Progenitor cell of endocrine pancreas (in vitro differentiated cells): ENCODE results near the gene OR2L3. TPM values are rescaled to one million over a fixed set of nuclear protein-coding genes. Genes with fewer than 3 reads are reported as not detected.

Experiments
- DNase-seq: peaks from one replicate; pipeline ENCODE4 v3.0.0; 2021; ENCODE audit warnings: low spot score; ENCODE audit not compliant: unreplicated experiment
- H3K27ac Mint-ChIP-seq: 2 replicates; pipeline ENCODE4 v1.8.0; 2021; ENCODE audit warnings: mild to moderate bottlenecking, moderate library complexity, mixed read lengths
- H3K27me3 Mint-ChIP-seq: 2 replicates; pipeline ENCODE4 v1.8.0; 2021; ENCODE audit warnings: mixed read lengths
- H3K36me3 Mint-ChIP-seq: 2 replicates; pipeline ENCODE4 v1.8.0; 2022; ENCODE audit warnings: mixed read lengths; ENCODE audit not compliant: insufficient read depth
- H3K4me1 Mint-ChIP-seq: 2 replicates; pipeline ENCODE4 v1.8.0; 2021; ENCODE audit warnings: low read depth, mixed read lengths
- H3K4me3 Mint-ChIP-seq: 2 replicates; pipeline ENCODE4 v1.8.0; 2021; ENCODE audit warnings: low read depth, mild to moderate bottlenecking, moderate library complexity, mixed read lengths
- H3K9me3 Mint-ChIP-seq: 2 replicates; pipeline ENCODE4 v1.8.0; 2021; ENCODE audit warnings: low read depth, mixed read lengths
- total RNA-seq: library from RNA; stranded (reverse); gene quantifications from 2 replicates; pipeline ENCODE4 v1.2.1, GENCODE V29; 2021
- TF ChIP-seq, protein P1 (sequence below): fragments of 200-600 bp; sonication (generic); IDR thresholded peaks from one replicate; pipeline ENCODE4 v1.5.0; 2021; ENCODE audit warnings: antibody characterized with exemption, mild to moderate bottlenecking; ENCODE audit not compliant: unreplicated experiment

OR2L3 gene
- total RNA-seq, 1 donor from 2014 or later: not detected

DNA sequence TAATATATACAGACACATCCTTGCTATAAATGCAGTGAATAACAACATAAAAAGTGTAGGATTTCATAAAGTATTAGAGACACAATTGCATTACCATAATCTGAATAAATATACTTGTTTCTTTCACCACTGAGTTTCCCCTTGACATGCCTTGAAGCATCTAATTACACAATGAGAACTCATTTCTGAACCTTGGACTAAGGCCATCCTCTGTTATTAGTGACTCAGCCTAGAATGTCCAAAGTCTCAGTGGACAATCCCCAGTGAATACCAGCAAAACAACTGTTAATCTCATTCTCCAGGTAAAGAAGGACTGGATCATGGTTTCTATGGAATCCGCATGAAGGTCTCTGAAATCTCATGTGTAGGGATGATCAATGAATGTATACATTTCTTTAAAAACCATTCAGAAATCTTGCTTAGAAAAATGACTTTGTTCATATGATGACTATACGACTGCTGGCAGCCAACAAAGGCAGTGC is 33.4 kb upstream of the OR2L3 start, which contains the start of gene OR2L5:
OR2L5 (plus strand) TSS at position 432 of the 482 bp plus-strand sequence. CDS start 8,288 bp downstream, outside the sequence.
- no peak for DNase-seq
- Mint-ChIP-seq H3K4me3 (no peak within 1 kb of the TSS), H3K4me1 (no peaks in the 10 kb centered on the region), H3K27me3 (no peaks in the 10 kb centered on the region), H3K36me3 (peaks cover 2% of the 10 kb centered on the region), H3K9me3 (peaks cover 72% of the 10 kb centered on the region), H3K27ac (no peak within 1 kb of the TSS)
- TF ChIP-seq, protein P1, sequence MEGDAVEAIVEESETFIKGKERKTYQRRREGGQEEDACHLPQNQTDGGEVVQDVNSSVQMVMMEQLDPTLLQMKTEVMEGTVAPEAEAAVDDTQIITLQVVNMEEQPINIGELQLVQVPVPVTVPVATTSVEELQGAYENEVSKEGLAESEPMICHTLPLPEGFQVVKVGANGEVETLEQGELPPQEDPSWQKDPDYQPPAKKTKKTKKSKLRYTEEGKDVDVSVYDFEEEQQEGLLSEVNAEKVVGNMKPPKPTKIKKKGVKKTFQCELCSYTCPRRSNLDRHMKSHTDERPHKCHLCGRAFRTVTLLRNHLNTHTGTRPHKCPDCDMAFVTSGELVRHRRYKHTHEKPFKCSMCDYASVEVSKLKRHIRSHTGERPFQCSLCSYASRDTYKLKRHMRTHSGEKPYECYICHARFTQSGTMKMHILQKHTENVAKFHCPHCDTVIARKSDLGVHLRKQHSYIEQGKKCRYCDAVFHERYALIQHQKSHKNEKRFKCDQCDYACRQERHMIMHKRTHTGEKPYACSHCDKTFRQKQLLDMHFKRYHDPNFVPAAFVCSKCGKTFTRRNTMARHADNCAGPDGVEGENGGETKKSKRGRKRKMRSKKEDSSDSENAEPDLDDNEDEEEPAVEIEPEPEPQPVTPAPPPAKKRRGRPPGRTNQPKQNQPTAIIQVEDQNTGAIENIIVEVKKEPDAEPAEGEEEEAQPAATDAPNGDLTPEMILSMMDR: no peak

DNA sequence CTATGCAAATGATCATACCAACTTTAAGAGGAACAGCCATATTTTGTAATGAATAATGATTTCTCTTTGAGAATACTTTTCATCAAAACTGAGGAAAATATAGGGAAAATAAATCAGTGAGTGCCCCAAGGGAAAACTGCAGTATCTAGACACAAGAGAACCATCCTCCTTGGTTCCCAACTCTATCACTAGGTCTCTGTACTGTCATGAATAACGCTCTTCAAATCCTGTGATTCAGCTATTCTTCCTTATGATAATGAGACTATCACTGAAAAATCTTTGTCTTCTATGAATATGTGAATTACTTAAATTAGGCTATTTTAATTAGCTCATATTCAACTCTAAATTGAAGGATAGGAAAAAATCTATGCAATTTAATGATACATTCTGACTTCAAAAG is 30.8 kb upstream of the OR2L3 start:
- no peak for DNase-seq
- TF ChIP-seq, protein P1: no peak
- Mint-ChIP-seq H3K4me1 (no peaks in the 10 kb centered on the region), H3K4me3 (no peak overlapping the region), H3K9me3 (peaks cover 63% of the 10 kb centered on the region), H3K36me3 (no peaks in the 10 kb centered on the region), H3K27me3 (no peaks in the 10 kb centered on the region), H3K27ac (no peak overlapping the region)

DNA sequence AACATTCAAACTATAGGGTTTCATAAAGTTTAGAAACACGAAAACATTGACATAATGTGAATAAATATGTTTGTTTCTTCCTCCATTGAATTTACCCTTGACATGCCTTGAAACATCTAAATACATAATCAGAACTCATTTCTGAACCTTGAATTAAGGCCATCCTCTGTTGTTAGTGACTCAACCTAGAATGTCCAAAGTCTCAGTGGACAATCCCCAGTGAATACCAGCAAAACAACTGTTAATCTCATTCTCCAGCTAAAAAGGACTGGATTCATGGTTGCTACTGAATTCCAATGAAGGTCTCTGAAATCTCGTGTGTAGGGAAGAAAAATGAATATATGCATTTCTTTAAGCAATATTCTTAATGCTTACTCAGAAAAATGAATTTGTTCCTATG is 16.9 kb upstream of the OR2L3 start, which contains the start of gene OR2L2:
OR2L2 (plus strand) TSS at position 301 of the 400 bp plus-strand sequence. CDS start 8,198 bp downstream, outside the sequence.
- H3K4me3 Mint-ChIP-seq: no peak within 1 kb of the TSS

DNA sequence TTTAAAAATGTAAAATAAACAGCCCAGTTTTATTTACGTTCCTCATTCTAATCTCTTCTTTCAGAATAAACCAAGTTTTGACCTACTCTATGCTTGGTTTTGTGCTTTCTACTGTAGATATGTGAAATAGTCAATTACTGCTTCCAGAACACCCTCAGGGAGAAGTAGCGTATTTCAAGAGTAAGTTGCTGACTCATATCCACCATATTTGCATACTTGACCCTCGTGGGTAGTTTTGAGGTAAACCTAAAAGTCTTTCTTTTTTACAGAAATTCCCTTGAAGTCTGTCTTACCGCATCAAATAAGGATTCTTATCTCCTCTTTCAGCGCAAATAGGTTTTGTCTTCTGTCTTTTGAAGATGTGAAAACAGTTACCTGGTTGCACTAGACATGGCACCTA is 1.4 kb upstream of the OR2L3 start:
- Mint-ChIP-seq H3K36me3 (no peaks in the 10 kb centered on the region), H3K27ac (no peak overlapping the region), H3K9me3 (peaks cover 56% of the 10 kb centered on the region), H3K4me1 (no peaks in the 10 kb centered on the region), H3K4me3 (no peak overlapping the region), H3K27me3 (no peaks in the 10 kb centered on the region)
- TF ChIP-seq, protein P1: no peak
- no peak for DNase-seq

More for the DNA sequence above, 16.9 kb upstream of the OR2L3 start, which contains the start of gene OR2L2:
- Mint-ChIP-seq H3K36me3 (no peaks in the 10 kb centered on the region), H3K27ac (no peak within 1 kb of the TSS), H3K4me1 (no peaks in the 10 kb centered on the region), H3K9me3 (peaks cover 56% of the 10 kb centered on the region), H3K27me3 (no peaks in the 10 kb centered on the region)
- no peak for DNase-seq
- TF ChIP-seq, protein P1: no peak

DNA sequence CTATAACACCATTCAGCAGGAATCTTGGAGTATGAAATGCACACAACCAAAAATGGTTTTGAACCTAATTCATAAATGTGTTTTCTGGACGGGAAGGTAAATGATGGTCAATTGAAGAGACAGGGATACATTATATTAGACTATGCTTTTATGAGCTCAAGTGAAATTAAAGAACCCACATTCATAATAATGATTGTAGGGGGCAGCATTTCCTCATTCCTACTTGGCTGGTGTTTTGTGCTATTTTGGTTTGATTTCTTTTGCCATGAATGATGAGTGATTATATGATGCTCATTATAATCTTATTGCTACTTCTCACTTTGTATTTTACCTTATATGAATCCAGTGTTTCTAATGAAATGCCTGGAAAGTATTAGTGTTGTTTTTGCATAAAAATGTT is 372 bp downstream of the OR2L3 start:
- H3K36me3 Mint-ChIP-seq: no peaks in the 10 kb centered on the region
- no peak overlapping the region for H3K4me3 Mint-ChIP-seq
- H3K9me3 Mint-ChIP-seq: peaks cover 54% of the 10 kb centered on the region
- no peaks in the 10 kb centered on the region for H3K27me3 Mint-ChIP-seq
- no peak overlapping the region for H3K27ac Mint-ChIP-seq
- no peak for DNase-seq
- no peaks in the 10 kb centered on the region for H3K4me1 Mint-ChIP-seq
- TF ChIP-seq, protein P1: no peak
